GM21390 (cell line): Measurements from ENCODE around the gene HSPA1L.
"Not testable (repeated sequence)": the region's sequence is repeated elsewhere in the genome, so short reads cannot be mapped to it uniquely, and the experiment has no call there.

Source experiments
- ATAC-seq: cut with Tn5 transposase; IDR thresholded peaks from one replicate; pipeline ENCODE4 v1.9.1; 2021; ENCODE audit not compliant: unreplicated experiment

The HSPA1L gene

DNA sequence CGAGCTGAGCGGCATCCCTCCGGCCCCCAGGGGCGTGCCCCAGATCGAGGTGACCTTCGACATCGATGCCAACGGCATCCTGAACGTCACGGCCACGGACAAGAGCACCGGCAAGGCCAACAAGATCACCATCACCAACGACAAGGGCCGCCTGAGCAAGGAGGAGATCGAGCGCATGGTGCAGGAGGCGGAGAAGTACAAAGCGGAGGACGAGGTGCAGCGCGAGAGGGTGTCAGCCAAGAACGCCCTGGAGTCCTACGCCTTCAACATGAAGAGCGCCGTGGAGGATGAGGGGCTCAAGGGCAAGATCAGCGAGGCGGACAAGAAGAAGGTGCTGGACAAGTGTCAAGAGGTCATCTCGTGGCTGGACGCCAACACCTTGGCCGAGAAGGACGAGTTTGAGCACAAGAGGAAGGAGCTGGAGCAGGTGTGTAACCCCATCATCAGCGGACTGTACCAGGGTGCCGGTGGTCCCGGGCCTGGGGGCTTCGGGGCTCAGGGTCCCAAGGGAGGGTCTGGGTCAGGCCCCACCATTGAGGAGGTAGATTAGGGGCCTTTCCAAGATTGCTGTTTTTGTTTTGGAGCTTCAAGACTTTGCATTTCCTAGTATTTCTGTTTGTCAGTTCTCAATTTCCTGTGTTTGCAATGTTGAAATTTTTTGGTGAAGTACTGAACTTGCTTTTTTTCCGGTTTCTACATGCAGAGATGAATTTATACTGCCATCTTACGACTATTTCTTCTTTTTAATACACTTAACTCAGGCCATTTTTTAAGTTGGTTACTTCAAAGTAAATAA lies 2.2 kb upstream of the HSPA1L start:
- not testable (repeated sequence) for ATAC-seq

DNA sequence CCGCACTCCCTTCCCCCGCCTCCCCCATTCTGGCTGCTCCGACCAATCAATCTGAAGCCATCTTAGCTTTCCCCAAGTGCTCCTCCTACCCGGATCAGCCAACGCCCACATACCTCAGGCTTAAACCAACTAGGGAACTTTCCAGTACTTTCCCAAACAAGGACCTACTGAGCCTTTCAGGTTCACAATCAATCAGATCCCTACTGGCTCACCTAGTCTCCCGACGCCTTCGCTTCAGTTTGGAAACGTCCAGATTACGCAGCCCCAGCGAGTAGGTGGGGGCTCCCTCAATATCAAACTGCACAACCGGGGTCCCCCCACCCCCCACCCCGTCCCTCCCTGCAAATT lies 432 bp downstream of the HSPA1L start:
- ATAC-seq, result no peak

DNA sequence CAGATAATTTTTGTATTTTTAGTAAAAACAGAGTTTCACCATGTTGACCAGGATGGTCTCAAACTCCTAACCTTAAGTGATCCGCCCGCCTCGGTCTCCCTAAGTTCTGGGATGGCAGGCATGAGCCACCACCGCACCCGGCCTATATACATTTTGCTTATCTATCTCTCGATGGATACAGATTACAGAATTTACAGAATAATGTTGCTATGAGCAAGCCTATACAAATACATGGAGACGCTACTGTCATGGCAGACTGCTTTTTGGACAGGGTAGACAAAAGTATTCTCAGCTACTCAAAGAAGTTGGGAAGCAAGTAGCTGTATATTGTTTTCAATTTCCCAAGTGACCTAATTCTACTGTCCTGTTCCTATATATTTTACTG lies 1.6 kb downstream of the HSPA1L start:
- ATAC-seq, result no peak

DNA sequence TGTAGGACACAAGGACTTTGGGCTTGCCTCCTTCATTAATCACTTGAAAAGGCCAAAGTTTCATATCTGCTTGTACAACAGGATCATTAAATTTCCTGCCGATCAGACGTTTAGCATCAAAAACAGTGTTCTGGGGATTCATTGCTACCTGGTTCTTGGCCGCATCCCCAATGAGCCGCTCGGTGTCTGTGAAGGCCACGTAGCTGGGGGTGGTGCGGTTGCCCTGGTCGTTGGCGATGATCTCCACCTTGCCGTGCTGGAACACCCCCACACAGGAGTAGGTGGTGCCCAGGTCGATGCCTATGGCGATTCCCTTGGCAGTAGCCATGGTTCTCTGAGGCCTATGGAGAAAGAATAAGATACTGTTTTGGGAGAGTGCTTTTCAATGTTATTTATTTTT lies 3.4 kb downstream of the HSPA1L start:
- no peak for ATAC-seq

DNA sequence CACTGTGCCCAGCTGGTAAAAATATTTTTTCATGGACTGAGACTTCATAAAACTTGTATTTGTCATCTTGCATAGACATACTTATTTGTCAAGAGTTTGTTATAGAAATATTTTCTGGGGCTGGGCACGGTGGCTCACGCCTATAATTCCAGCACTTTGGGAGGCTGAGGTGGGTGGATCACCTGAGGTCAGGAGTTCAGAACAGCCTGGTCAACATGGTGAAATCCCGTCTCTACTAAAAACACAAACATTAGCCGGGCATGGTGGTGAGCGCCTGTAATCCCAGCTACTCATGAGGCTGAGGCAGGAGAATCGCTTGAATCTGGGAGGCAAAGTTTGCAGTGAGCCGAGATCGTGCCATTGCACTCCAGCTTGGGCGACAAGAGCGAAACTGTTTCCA lies 6.5 kb downstream of the HSPA1L start:
- not testable (repeated sequence) for ATAC-seq

DNA sequence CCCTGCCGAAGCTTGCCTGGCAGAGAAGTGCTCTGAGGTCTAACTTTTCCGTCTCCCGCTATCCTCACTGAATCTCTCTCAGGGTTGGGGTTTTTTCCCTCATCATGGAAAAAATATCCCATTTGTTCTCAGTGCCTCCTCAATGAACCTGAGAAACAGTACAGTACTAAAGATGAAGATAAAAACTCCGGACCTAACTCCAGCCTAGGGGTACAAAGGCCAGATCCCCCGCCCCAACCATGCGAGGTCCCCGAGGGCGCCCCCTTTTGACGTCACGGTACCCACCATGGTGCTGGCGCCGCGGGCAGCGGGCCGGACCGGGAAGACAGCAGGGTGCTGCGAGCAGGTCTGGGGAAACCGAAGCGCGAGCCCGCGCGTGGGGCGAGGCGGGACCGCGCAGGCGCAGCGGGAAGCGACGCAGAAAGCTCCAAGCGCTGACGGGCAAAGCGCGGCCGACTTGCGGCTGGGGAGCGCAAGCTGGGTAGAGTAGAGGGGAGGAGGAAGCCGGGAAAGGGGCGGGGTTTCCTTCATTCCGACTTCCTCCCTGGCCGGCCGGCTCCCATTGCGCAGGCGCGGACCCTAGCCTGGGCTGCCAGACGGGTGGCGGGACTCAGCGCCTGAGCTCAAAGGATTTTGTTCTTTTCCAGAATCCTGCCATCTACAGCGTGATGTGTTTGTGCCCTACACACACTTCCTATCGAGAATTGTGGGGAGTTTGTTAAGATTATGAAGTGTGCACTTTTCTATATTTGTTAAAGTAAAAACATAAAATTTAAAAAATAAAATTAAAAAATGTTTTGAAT lies 8.4 kb downstream of the HSPA1L start, which contains the start of gene LSM2:
Gene LSM2, minus strand, starts transcription at position 497 of the 803 bp plus-strand sequence. Its CDS starts 209 bp downstream, at position 288.
- ATAC-seq, result peak; percentile 84

DNA sequence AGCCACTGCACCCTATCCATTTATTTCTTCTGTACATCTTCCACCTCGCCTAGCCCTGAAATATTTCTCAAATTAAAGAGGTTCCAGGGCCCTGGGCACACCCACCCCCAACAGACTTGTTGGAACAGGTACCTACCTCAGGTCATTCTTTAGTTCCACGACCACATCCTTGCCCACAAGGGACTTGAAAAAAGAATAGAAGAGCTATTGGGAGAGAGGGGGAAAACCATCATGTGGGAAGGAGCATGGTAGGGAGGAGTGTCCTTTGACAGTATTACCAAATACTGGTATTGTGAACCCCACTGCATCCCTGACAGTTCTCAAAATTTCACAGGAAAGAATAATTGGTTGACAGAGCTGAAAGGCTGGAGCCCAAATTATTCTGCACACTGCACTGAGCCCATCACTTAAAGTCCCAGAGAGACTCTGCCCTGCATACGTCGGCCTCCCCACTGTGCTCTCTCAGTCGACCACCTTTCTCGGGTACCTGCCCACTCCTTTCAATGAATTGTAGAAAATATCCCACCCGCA lies 9.1 kb downstream of the HSPA1L start:
- ATAC-seq, result no peak

DNA sequence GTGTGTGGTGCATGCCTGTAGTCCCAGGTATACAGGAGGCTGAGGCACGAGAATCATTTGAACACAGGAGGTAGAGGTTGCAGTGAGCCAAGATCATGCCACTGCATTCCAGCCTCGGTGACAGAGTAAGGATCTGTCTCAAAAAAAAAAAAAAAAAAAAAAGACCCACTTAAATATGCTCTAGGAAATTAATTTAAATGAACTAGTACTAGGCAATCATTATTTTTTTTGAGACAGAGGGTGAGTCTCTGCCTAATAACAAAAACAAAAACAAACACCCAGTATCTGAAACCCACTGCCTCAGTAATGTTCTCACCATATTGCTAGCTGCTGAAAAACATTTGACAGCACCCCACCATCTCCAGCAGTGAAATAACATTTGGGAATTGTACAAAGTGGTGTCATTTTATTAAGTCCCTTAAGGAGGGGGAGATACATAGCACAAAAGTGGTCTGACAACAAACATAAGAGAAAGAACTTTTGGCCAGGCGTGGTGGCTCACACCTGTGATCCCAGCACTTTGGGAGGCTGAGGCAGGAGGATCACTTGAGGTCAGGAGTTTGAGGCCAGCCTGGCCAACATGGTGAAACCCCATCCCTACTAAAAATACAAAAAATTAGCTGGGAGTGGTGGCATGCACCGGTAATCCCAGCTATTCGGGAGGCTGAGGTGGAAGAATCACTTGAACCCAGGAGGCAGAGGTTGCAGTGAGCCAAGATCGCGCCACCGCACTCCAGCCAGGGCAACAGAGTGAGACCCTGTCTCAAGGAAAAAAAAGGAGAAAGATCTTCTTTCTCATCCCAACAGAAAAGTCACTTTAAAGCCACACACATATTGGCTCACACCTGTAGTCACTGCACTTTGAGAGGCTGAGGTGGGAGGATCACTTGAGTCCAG lies 13.8 kb downstream of the HSPA1L start:
- ATAC-seq, result not testable (repeated sequence)

DNA sequence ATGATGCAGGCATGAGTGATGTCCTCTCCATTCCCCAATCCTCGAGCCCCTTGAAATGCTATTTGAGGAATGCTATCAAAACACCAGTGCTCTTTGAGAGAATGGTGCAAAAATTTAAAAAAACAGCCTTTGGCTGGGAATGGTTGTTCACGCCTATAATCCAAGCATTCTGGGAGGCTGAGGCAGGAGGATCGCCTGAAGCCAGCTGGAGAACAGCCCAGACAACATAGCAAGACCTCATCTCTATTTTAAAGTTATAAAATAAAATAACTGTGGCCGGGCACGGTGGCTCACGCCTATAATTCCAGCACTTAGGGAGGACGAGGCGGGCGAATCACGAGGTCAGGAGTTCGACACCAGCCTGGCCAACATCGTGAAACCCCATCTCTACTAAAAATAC lies 15.3 kb downstream of the HSPA1L start:
- no peak for ATAC-seq

DNA sequence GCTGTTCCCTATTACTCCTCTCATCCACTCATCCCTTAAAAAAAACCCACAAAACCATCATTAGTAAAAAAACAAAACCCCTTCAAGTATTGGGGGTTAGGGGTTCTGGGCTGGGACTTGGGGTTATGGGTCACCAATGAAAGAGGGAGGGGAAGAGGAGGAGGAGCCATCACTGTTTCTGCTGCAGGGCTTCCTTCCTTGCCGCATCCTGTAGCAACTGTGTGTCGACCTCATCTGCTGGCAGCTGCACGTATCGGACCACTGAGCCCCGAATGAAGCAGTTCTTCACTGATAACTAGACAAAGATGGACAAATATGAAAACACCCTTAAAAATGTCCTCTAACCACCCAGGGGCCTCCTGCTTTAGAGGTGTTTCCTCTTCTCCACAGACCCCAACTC lies 17.5 kb downstream of the HSPA1L start:
- ATAC-seq, result no peak

DNA sequence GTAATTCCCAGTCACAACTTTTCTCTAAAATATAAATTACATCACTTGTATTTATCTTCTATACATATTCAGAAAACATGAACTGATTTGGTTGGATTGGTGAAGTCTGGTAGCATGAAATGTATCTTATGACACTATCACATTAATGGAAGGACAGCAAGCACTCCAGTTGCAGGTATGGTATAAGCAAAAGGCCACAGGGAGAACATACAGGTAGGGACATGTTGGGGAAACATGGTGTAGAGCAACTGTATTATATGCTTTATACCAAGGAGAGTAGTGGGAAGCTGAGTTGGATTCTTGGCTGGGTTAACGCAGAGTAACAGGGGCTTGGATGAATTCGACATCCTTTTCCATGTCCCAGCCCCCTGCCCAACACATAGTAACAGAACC lies 18.1 kb downstream of the HSPA1L start:
- ATAC-seq, result no peak

DNA sequence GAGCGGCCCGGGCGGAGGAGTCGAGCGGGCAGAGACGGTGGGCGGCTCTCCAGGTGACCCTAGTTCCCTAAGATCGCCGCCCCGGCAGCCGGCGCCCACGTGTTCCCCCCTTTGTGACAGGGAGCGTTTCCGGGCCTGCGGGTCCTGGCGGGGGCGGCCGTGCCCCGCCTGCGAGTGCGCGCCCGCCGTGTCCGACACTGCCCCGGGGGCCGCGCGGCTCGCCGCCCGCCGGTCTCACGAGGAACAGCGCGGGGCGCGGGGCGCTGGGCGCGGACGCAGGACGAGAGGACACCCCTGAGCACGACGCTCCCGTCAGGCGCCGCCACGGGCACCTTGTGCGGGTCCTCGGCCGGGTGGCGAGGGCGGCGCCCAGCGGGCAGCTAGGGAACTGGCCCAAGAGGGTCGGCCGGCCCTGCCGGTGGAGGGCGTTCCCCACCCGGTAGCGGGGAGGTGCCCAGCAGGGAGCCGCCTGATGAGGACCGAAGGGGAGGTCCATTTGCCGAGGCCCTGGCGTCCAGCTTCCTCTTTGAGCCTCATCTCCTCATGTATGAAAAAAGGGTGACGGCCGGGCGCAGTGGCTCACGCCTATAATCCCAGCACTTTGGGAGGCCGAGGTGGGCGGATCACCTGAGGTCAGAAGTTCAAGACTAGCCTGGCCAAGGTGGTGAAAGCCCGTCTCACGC lies 19.3 kb downstream of the HSPA1L start, which contains the start of gene VARS1:
Gene VARS1, minus strand, starts transcription at position 137 of the 683 bp plus-strand sequence. CDS start 535 bp downstream, outside the sequence.
- peak; percentile 78 for ATAC-seq

DNA sequence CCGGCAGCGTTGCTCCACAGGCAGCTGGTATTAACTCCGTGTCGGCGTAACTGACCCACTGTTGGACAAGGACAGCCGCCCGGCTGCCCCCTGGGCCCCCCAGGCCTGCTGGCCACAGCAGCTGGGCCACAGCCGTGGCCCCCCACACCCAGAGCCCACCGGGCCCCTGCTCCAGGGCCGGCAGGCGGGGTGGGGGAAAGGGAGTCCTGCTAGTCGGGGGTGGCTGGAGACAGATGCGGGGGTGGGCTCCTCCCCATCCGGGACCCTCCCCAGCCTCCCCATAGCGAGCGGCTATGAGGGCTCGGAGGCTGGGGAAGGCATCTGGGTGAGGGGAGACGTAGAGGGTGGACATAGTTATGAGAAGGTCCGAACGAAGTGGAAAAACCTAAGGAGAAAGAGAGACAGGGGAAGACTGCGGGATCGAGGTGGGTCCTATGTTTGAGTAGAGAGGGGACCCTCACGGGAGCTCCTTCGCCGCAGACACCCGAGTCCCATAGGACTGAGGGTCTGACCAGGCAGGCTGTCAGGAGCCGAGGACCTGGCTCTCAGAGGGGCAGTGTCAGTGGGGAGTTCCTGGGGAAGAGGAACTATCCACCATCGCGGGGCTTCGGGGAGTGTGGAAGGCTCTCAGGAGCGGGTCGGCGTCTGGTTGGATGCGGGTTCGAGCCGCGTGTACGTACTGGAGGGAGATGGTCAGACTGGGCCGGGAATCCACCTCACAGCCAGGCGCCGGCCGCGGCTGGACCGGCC lies 20.0 kb downstream of the HSPA1L start:
- ATAC-seq, result peak; percentile 20

DNA sequence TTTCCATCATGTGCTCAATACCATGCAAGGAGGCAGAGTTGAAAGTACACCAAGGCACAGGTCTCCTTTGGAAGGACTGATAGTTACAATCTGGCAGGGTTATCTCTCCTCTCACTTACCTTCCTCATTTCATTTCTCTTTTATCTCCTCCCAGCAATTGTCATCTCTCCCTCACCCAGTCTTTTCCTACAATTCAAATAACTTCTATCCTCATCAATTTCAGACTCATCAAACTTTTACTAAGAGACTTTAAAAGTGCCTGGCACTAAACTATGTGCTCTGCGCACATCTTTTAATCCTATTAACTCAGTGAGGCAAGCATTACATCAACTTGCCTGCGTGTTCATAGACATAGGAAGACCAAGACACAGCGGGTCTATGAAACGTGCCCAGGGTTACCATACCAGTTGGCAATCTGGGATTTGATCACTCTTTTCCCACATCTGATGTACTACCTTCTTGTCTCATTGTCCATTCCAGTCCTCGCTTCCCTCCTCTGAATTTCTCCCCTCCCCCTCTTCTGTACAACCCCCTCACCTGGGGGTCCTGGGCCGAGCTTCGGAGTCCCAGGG lies 20.7 kb downstream of the HSPA1L start:
- ATAC-seq, result no peak

DNA sequence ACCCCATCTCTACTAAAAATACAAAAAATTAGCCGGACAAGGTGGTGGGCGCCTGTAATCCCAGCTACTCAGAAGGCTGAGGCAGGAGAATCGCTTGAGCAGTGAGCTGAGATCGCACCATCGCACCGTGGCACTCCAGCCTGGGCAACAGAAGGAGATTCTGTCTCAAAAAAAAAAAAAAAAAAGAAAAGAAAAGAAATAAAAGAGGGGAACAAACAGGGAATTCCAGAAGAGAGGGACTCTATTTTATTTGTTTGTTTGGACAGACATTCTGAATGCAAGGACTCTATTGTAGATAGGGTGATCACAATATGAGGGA lies 21.2 kb downstream of the HSPA1L start:
- not testable (repeated sequence) for ATAC-seq

DNA sequence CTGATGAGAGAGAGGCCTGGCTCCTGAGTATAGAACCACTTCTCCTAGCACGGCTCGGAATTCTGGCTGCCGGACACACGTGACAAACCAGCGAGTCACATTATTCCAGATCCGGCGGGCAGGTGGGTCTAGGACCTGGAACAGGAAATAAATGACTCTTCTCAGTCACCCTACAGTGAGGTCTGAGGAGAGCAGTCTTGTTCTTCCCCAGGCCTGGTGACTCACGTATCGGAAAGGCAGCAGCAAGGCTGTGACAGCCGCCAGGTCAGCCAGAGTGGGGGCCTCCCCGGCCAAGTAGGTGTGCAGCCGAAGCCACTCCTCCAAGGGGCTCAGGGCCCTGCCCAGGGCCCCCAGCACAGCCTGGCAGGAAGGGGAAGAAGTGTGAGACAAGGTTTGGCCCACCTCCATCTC lies 22.3 kb downstream of the HSPA1L start:
- no peak for ATAC-seq

DNA sequence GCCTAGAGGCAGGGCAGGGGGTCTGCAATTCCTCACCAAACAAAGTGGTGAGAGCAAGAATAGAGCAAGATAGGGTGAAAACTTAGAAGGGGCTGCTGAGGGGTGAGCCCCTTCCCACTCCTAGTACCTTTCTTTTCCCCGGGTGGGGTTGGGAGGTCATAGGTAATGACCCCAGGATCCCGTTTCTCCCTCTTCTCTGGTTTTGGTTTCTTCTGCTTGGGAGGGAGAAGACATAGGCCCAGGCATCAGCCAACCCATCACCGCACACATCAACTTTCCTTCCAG lies 23.1 kb downstream of the HSPA1L start:
- ATAC-seq, result no peak

DNA sequence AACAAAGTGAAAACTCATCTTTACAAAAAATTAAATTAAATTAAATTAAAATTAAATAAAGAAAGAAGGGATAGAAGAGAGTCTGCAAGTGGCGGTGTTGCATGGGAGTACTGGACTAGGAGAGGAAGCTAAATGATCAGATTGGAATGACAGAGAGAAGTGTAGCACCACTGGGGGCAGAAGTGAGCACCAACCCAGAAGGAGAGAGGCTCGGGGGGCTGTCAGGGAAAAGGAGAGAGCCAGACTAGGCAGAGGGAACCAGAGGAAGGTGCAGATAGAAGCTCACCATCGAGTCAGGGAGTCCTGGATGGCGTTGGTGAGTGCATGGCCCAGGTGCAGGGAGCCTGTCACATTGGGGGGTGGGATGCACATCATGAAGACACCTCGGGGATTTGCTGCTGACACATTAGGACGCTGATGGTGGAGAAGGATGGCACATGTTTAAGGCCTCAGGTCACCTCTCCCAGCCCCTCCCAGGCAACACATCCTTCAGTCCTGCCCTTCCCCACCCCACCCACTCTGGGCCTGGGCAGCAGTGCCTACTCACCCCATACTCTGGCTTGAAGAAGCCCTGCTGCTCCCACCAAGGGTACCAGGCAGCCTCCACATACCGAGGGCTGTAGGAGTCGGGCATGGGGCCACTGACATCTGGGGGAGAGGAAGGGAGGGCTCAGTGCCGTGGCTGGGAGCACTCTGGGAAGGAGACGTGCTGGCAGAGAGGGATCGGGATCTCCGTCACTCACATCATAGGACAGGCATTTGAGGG lies 23.6 kb downstream of the HSPA1L start:
- ATAC-seq, result no peak

DNA sequence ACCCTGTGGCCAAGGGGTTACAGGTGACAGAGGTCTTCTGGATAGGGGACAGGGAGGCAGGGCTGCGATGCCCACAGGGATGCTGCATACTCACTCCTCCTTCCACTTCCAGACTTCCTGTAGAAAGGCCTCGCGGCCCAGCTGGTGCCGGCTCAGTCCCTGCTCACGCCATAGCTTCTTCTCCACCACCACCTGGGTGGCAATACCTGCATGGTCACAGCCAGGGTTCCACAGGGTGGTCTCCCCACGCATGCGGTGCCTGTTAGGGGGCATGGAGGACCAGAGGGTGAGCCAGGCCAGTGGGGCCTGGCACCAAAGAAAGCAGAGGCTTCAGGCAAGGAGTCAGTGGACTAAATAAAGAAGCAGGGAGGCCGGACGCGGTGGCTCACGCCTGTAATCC lies 29.6 kb downstream of the HSPA1L start:
- ATAC-seq, result no peak
